Measurements from ENCODE around the gene COA8. TPM values are rescaled to one million over a fixed set of nuclear protein-coding genes. Genes with fewer than 3 reads are reported as not detected.

Gene COA8
- total and polyA plus RNA-seq, 2 of the 13 experiments (the other 11 are each of a cell fraction or from before 2014, with no cell fraction given) = 10.9 to 25.1 TPM

- TF ChIP-seq ARID5B (CRISPR knock-in tag; IDR thresholded peaks at IDR 0.05) (no peak), ZNF256 (CRISPR knock-in tag; conservative IDR thresholded peaks at IDR 0.05) (no peak), ZNF142 (CRISPR knock-in tag; IDR thresholded peaks at IDR 0.05) (no peak), POLR2AphosphoS5 (IDR thresholded peaks at IDR 0.05; ENCODE audit: low read depth, low read length) (no peak), AKAP8 (CRISPR knock-in tag; IDR thresholded peaks at IDR 0.05) (no peak), SOX5 (CRISPR knock-in tag; IDR thresholded peaks at IDR 0.05; ENCODE audit: borderline replicate concordance) (no peak), ZNF143 (CRISPR knock-in tag; IDR thresholded peaks at IDR 0.05) (no peak)
Observed at GRCh38 chr14:103545915-103546651, 16.7 kb upstream of the COA8 start (continued).

Data from HepG2 (cell line).